ENCODE data around the gene RXFP4.

Gene RXFP4

DNA sequence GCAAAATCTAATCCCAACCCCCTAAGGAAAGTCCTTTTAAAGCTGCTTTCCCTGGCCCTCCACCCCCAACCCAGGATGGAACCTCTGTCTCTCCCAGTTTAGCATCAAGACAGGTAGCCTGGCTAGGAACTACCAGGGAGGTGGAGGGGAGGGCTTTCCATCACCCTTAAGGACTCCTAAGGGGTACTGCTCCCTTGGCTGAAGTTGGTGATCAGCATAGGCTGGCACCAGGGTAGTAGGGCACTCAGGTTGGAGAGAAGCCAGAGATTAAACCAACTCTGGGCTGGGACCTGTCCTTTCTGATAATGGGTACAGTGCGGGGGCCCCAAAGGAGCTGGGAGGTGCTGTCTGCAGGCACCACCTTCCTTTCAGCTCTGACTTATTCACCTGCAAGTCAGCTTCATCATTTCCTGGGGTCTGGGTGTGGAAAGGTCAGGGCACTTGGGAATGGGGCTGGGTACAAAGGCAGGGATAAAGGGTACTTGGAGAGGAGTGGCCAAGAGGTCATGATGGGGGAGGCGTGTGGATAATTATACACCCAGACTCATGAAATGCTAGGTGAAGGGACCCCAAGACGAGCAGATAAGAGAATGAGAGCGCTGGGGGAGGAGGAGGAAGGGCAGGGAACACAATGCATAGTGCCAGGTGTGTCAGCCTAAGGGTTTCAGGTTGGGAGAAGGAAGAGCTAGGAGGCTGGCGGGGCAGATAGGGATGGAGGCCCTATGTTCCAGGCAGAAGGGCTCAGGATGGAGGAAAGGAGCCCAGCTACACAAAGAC lies 35.7 kb downstream of the RXFP4 start:
- no peak for TF ChIP-seq EZH2phosphoT487 (conservative IDR thresholded peaks at IDR 0.05; ENCODE audit: low read length)
- TF ChIP-seq, protein P1, sequence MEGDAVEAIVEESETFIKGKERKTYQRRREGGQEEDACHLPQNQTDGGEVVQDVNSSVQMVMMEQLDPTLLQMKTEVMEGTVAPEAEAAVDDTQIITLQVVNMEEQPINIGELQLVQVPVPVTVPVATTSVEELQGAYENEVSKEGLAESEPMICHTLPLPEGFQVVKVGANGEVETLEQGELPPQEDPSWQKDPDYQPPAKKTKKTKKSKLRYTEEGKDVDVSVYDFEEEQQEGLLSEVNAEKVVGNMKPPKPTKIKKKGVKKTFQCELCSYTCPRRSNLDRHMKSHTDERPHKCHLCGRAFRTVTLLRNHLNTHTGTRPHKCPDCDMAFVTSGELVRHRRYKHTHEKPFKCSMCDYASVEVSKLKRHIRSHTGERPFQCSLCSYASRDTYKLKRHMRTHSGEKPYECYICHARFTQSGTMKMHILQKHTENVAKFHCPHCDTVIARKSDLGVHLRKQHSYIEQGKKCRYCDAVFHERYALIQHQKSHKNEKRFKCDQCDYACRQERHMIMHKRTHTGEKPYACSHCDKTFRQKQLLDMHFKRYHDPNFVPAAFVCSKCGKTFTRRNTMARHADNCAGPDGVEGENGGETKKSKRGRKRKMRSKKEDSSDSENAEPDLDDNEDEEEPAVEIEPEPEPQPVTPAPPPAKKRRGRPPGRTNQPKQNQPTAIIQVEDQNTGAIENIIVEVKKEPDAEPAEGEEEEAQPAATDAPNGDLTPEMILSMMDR (IDR thresholded peaks at IDR 0.05; ENCODE audit: insufficient read depth, low read length, poor library complexity, severe bottlenecking), result no peak
- peak overlapping the region; percentile 90 for H3K9ac ChIP-seq (ENCODE audit: low read length)
- peak overlapping the region; percentile 94 for H3K4me3 ChIP-seq (ENCODE audit: insufficient read depth, low read length, poor library complexity, severe bottlenecking)
- H2AFZ ChIP-seq (ENCODE audit: low read depth, low read length, severe bottlenecking), result no peak overlapping the region
- H3F3A ChIP-seq (ENCODE audit: insufficient read depth), result peaks cover 30% of the 10 kb centered on the region
- no peaks in the 10 kb centered on the region for H3K27me3 ChIP-seq (ENCODE audit: low read length)
- H3K36me3 ChIP-seq (ENCODE audit: low read length), result no peaks in the 10 kb centered on the region
- H3K27ac ChIP-seq (ENCODE audit: low read depth, low read length), result peak overlapping the region; percentile 97
- peak overlapping the region; percentile 95 for H3K4me2 ChIP-seq (ENCODE audit: low read depth, low read length, poor library complexity, severe bottlenecking)
- no peaks in the 10 kb centered on the region for H3K9me2 ChIP-seq (replicated peaks; ENCODE audit: insufficient read depth, low read length)
- no peaks in the 10 kb centered on the region for H3K9me3 ChIP-seq (ENCODE audit: insufficient read depth, low read length)
- no peaks in the 10 kb centered on the region; the same call in 1 of the 2 replicates for H4K20me1 ChIP-seq (ENCODE audit: low read depth, low read length)
- peaks cover 70% of the 10 kb centered on the region for H3K79me2 ChIP-seq (ENCODE audit: insufficient read depth, low read length)

- Histone ChIP-seq H2AFZ (ENCODE audit: low read depth, low read length, severe bottlenecking) (peak overlapping the region; percentile 47), H3K27me3 (ENCODE audit: low read length) (no peaks in the 10 kb centered on the region), H3K9me2 (replicated peaks; ENCODE audit: insufficient read depth, low read length) (no peaks in the 10 kb centered on the region), H3K36me3 (ENCODE audit: low read length) (no peaks in the 10 kb centered on the region), H3K79me2 (ENCODE audit: insufficient read depth, low read length) (peaks cover 63% of the 10 kb centered on the region), H3K9ac (ENCODE audit: low read length) (peak overlapping the region; percentile 90), H3K4me2 (ENCODE audit: low read depth, low read length, poor library complexity, severe bottlenecking) (peak overlapping the region; percentile 95), H4K20me1 (ENCODE audit: low read depth, low read length) (no peaks in the 10 kb centered on the region; the same call in 1 of the 2 replicates), H3K9me3 (ENCODE audit: insufficient read depth, low read length) (no peaks in the 10 kb centered on the region), H3K4me3 (ENCODE audit: insufficient read depth, low read length, poor library complexity, severe bottlenecking) (peak overlapping the region; percentile 94), H3K27ac (ENCODE audit: low read depth, low read length) (peak overlapping the region; percentile 97), H3F3A (ENCODE audit: insufficient read depth) (peaks cover 35% of the 10 kb centered on the region)
- TF ChIP-seq, protein P1 (IDR thresholded peaks at IDR 0.05; ENCODE audit: insufficient read depth, low read length, poor library complexity, severe bottlenecking), result no peak
- no peak for TF ChIP-seq EZH2phosphoT487 (conservative IDR thresholded peaks at IDR 0.05; ENCODE audit: low read length)
Measured at GRCh38 chr1:155977690-155978324, 36.4 kb downstream of the RXFP4 start.

DNA sequence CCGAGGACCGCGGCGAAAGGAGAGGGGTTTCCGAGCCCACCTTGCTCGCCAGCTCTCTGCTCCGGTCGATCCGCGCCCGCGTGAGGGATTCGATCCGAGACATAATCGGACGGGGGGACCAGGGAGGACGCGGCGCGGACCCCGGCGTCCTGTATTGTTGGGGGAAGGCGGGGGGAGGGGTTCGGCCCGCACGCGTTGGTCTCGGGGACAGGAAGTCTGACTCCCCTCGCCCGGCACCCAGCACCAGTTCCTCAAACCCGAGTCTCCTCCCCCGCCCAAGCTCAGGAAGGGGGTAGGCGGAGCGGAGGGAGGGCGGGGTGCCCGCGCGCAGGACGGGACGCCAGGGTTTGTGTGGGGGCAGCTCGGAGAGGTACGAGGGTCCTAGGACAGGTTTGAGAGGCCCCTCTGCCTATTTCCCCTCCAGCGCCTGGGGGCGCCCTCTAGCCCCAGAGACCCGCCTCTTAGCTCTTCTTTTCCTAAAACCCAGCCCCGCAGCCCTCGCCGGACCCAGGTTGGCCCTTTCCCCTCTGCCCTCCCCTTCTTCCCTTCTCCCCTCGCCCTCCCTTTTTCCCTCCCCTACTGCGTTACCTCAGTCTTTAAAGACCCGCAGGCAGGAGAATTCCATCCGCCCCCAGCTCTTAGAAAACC lies 37.0 kb downstream of the RXFP4 start, which contains the start of gene ARHGEF2:
Gene ARHGEF2, minus strand, starts transcription at position 223 of the 648 bp plus-strand sequence. Its CDS starts 120 bp downstream, at position 103.
- Histone ChIP-seq H3K79me2 (ENCODE audit: insufficient read depth, low read length) (peaks cover 57% of the 10 kb centered on the region), H3K9me3 (ENCODE audit: insufficient read depth, low read length) (no peaks in the 10 kb centered on the region), H3F3A (ENCODE audit: insufficient read depth) (peaks cover 35% of the 10 kb centered on the region), H3K4me3 (ENCODE audit: insufficient read depth, low read length, poor library complexity, severe bottlenecking) (peak within 1 kb of the TSS; percentile 94), H3K9ac (ENCODE audit: low read length) (peak within 1 kb of the TSS; percentile 90), H3K4me2 (ENCODE audit: low read depth, low read length, poor library complexity, severe bottlenecking) (peak within 1 kb of the TSS; percentile 95), H4K20me1 (ENCODE audit: low read depth, low read length) (no peaks in the 10 kb centered on the region; the same call in 1 of the 2 replicates), H3K27me3 (ENCODE audit: low read length) (no peaks in the 10 kb centered on the region), H3K27ac (ENCODE audit: low read depth, low read length) (peak within 1 kb of the TSS; percentile 97), H3K36me3 (ENCODE audit: low read length) (no peaks in the 10 kb centered on the region), H3K9me2 (replicated peaks; ENCODE audit: insufficient read depth, low read length) (no peaks in the 10 kb centered on the region), H2AFZ (ENCODE audit: low read depth, low read length, severe bottlenecking) (peak within 1 kb of the TSS; percentile 47)
- no peak for TF ChIP-seq EZH2phosphoT487 (conservative IDR thresholded peaks at IDR 0.05; ENCODE audit: low read length)
- TF ChIP-seq, protein P1 (IDR thresholded peaks at IDR 0.05; ENCODE audit: insufficient read depth, low read length, poor library complexity, severe bottlenecking), result peak; percentile 59

All from SU-DHL-6 (cell line).